ENCODE measurements around the gene SEC23A. TPM values are rescaled to one million over a fixed set of nuclear protein-coding genes. Genes with fewer than 3 reads are reported as not detected.
"Not testable (repeated sequence)": the region's sequence is repeated elsewhere in the genome, so short reads cannot be mapped to it uniquely, and the experiment has no call there.

The SEC23A gene
- total RNA-seq, 2 experiments from 2014 or later = 68.4 to 82.1 TPM

DNA sequence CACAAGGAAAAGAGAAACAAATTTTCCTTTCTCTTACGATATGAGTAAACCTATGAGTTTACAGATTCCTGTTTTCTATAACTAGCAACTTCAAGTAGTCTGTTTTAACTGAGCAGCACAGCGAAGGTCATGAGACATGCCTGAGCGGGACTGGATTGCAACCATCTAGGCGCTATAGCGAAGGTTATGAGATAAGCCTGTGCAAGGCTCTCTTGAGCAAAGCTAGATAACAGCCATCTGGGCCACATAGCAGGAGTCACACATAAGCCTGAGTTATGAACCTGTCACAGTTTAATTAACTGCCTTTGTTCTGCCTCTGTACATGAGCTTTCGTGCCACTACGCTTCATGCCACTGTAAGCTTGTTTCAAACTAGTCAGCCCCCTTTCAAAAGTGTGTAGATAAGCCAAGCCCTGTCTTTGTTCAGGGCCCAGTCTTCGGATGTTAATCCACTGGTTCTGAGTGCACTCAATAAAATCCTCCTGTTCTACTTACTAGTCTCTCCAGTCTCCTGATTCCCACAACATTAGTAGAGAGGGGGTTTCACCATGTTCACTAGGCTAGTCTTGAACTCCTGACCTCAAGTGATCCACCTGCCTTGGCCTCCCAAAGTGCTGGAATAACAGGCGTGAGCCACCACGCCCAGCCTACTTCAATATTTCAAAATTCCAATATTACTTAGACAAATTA is 47.1 kb downstream of the SEC23A start:
- CTCF ChIA-PET = no interaction called here
- DNase-seq (peak in 1 of 14 experiments; percentile 2), ATAC-seq (ENCODE audit: poor library complexity) (no peak)
- no peak overlapping the region for H3K4me3 Mint-ChIP-seq
- H3K27ac Mint-ChIP-seq = no peak overlapping the region
- H3K27me3 Mint-ChIP-seq = no peaks in the 10 kb centered on the region
- H3K4me3 ChIP-seq (ENCODE audit: low read length) = no peak overlapping the region
- POLR2A ChIA-PET = interaction anchor here (1.0 kb wide), 2 partner anchors 9 to 29 kb away, joined by 3 read pairs; no protein-coding TSS in a partner anchor
- no peaks in the 10 kb centered on the region for H3K4me1 ChIP-seq (ENCODE audit: insufficient read depth, low read length)
- no peaks in the 10 kb centered on the region for H3K4me1 Mint-ChIP-seq (ENCODE audit: low read depth)
- intact Hi-C loops (cut with DNase I, micrococcal nuclease) = no loop called here
- H3K27ac ChIP-seq (ENCODE audit: low read depth in 1 of 2, low read length in 2 of 2) = no peak overlapping the region
- peaks cover 3% of the 10 kb centered on the region for H3K9me3 Mint-ChIP-seq
- peaks cover 98% of the 10 kb centered on the region for H3K36me3 Mint-ChIP-seq (ENCODE audit: low read depth)
- H3K9me3 ChIP-seq (ENCODE audit: control insufficient read depth in 1 of 2, insufficient read depth in 1 of 2, low read length in 2 of 2) = peaks cover 27 to 29% of the 10 kb centered on the region in 2 experiments
- TF ChIP-seq, protein P1, sequence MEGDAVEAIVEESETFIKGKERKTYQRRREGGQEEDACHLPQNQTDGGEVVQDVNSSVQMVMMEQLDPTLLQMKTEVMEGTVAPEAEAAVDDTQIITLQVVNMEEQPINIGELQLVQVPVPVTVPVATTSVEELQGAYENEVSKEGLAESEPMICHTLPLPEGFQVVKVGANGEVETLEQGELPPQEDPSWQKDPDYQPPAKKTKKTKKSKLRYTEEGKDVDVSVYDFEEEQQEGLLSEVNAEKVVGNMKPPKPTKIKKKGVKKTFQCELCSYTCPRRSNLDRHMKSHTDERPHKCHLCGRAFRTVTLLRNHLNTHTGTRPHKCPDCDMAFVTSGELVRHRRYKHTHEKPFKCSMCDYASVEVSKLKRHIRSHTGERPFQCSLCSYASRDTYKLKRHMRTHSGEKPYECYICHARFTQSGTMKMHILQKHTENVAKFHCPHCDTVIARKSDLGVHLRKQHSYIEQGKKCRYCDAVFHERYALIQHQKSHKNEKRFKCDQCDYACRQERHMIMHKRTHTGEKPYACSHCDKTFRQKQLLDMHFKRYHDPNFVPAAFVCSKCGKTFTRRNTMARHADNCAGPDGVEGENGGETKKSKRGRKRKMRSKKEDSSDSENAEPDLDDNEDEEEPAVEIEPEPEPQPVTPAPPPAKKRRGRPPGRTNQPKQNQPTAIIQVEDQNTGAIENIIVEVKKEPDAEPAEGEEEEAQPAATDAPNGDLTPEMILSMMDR (IDR thresholded peaks at IDR 0.05) = no peak
- H3K27me3 ChIP-seq (ENCODE audit: control insufficient read depth in 1 of 2, insufficient read depth in 2 of 2, low read length in 2 of 2) = no peaks in the 10 kb centered on the region
- peaks cover 89% of the 10 kb centered on the region for H3K36me3 ChIP-seq (ENCODE audit: insufficient read depth, low read length)

GRCh38 chr14:39052869-39053454 is 50.1 kb downstream of the SEC23A start:
- H3K36me3 Mint-ChIP-seq (ENCODE audit: low read depth) = peaks cover 94% of the 10 kb centered on the region
- H3K9me3 Mint-ChIP-seq; H3K4me1 ChIP-seq (ENCODE audit: insufficient read depth, low read length); H3K27me3 ChIP-seq (ENCODE audit: control insufficient read depth in 1 of 2, insufficient read depth in 2 of 2, low read length in 2 of 2); H3K4me3 Mint-ChIP-seq; H3K27me3 Mint-ChIP-seq; intact Hi-C loops (cut with DNase I, micrococcal nuclease); H3K4me1 Mint-ChIP-seq (ENCODE audit: low read depth); H3K4me3 ChIP-seq (ENCODE audit: low read length); POLR2A ChIA-PET; ATAC-seq (ENCODE audit: poor library complexity); H3K27ac ChIP-seq (ENCODE audit: low read depth in 1 of 2, low read length in 2 of 2); DNase-seq; CTCF ChIA-PET; H3K27ac Mint-ChIP-seq: not testable (repeated sequence)
- Histone ChIP-seq H3K9me3 (ENCODE audit: control insufficient read depth in 1 of 2, insufficient read depth in 1 of 2, low read length in 2 of 2) (peaks cover 21 to 29% of the 10 kb centered on the region in 2 experiments), H3K36me3 (ENCODE audit: insufficient read depth, low read length) (peaks cover 83% of the 10 kb centered on the region)

DNA sequence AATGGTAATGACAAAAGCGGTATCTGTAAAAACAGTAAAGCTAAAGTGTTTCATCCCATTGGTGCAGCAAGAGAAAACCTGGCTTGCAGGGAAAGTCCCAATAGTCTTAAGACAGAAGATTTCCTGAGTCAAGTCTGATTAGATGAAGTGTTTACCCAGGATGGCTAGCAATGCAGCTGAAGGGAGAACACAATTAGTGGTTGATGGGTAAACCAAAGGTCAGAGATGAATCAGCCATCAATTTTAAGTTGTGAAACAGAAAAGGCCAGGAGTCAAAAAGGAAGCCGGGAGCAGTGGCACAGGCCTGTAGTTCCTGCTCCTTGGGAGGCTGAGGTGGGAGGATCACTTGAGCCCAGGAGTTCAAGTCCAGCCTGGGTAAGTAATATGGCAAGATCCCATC is 52.6 kb downstream of the SEC23A start:
- H3K27me3 ChIP-seq (ENCODE audit: control insufficient read depth in 1 of 2, insufficient read depth in 2 of 2, low read length in 2 of 2) = no peaks in the 10 kb centered on the region
- intact Hi-C loops (cut with DNase I, micrococcal nuclease) = no loop called here
- H3K4me3 ChIP-seq (ENCODE audit: low read length) = no peak overlapping the region
- CTCF ChIA-PET = no interaction called here
- no peak overlapping the region for H3K27ac ChIP-seq (ENCODE audit: low read depth in 1 of 2, low read length in 2 of 2)
- Mint-ChIP-seq H3K27me3 (no peaks in the 10 kb centered on the region), H3K27ac (no peak overlapping the region), H3K36me3 (ENCODE audit: low read depth) (peaks cover 95% of the 10 kb centered on the region), H3K9me3 (no peaks in the 10 kb centered on the region), H3K4me3 (no peak overlapping the region), H3K4me1 (ENCODE audit: low read depth) (no peaks in the 10 kb centered on the region)
- TF ChIP-seq, protein P1 (IDR thresholded peaks at IDR 0.05) = no peak
- DNase-seq = no peak
- peaks cover 4 to 7% of the 10 kb centered on the region in 2 experiments for H3K9me3 ChIP-seq (ENCODE audit: control insufficient read depth in 1 of 2, insufficient read depth in 1 of 2, low read length in 2 of 2)
- ATAC-seq (ENCODE audit: poor library complexity) = no peak
- POLR2A ChIA-PET = no interaction called here
- no peaks in the 10 kb centered on the region for H3K4me1 ChIP-seq (ENCODE audit: insufficient read depth, low read length)
- peaks cover 86% of the 10 kb centered on the region for H3K36me3 ChIP-seq (ENCODE audit: insufficient read depth, low read length)

DNA sequence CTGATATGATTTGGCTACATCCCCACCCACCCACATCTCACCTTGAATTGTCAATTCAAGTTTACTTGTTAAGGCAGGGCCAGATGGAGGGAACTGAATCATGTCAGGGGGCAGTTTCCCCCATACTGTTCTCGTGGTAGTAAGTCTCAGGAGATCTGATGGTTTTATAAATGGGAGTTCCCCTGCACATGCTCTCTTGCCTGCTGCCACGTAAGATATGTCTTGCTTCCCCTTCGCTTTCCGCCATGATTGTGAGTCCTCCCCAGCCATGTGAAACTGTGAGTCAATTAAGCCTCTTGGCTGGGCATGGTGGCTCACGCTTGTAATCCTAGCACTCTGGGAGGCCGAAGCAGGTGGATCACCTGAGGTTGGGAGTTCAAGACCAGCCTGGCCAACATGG is 57.1 kb downstream of the SEC23A start:
- peaks cover 78% of the 10 kb centered on the region for H3K36me3 ChIP-seq (ENCODE audit: insufficient read depth, low read length)
- ATAC-seq (ENCODE audit: poor library complexity); H3K27ac Mint-ChIP-seq; H3K4me3 ChIP-seq (ENCODE audit: low read length); POLR2A ChIA-PET; CTCF ChIA-PET; H3K4me3 Mint-ChIP-seq; intact Hi-C loops (cut with DNase I, micrococcal nuclease); H3K27ac ChIP-seq (ENCODE audit: low read depth in 1 of 2, low read length in 2 of 2); H3K27me3 ChIP-seq (ENCODE audit: control insufficient read depth in 1 of 2, insufficient read depth in 2 of 2, low read length in 2 of 2); H3K27me3 Mint-ChIP-seq; H3K4me1 Mint-ChIP-seq (ENCODE audit: low read depth); H3K4me1 ChIP-seq (ENCODE audit: insufficient read depth, low read length); H3K9me3 ChIP-seq (ENCODE audit: control insufficient read depth in 1 of 2, insufficient read depth in 1 of 2, low read length in 2 of 2); DNase-seq; H3K9me3 Mint-ChIP-seq: not testable (repeated sequence)
- peaks cover 85% of the 10 kb centered on the region for H3K36me3 Mint-ChIP-seq (ENCODE audit: low read depth)

All from CD4-positive, alpha-beta T cell (primary cell).